ENCODE measurements around the gene AGL.
"Not testable (repeated sequence)": the region's sequence is repeated elsewhere in the genome, so short reads cannot be mapped to it uniquely, and the experiment has no call there.

The AGL gene

GRCh38 chr1:99887890-99888289 is 37.7 kb downstream of the AGL start:
- no peak overlapping the region for H3K4me3 ChIP-seq (ENCODE audit: low read depth, low read length)
- TF ChIP-seq CTCF (conservative IDR thresholded peaks at IDR 0.05; ENCODE audit: low read depth, low read length) = no peak
- DNase-seq (ENCODE audit: low read depth) = no peak

- DNase-seq (ENCODE audit: low read depth) = no peak
- H3K4me3 ChIP-seq (ENCODE audit: low read depth, low read length) = no peak overlapping the region
- no peak for TF ChIP-seq CTCF (conservative IDR thresholded peaks at IDR 0.05; ENCODE audit: low read depth, low read length)
These were observed 41.8 kb downstream of the AGL start for GRCh38 chr1:99891997-99892396.

GRCh38 chr1:99903278-99903677 is 53.1 kb downstream of the AGL start:
- H3K4me3 ChIP-seq (ENCODE audit: low read depth, low read length); DNase-seq (ENCODE audit: low read depth): not testable (repeated sequence)

- no peak for DNase-seq (ENCODE audit: low read depth)
- no peak for TF ChIP-seq CTCF (conservative IDR thresholded peaks at IDR 0.05; ENCODE audit: low read depth, low read length)
- H3K4me3 ChIP-seq (ENCODE audit: low read depth, low read length) = no peak overlapping the region
These were observed 56.4 kb downstream of the AGL start for GRCh38 chr1:99906535-99906934.

- no peak for TF ChIP-seq CTCF (conservative IDR thresholded peaks at IDR 0.05; ENCODE audit: low read depth, low read length)
- H3K4me3 ChIP-seq (ENCODE audit: low read depth, low read length) = no peak overlapping the region
- DNase-seq (ENCODE audit: low read depth) = no peak
These were observed 67.1 kb downstream of the AGL start for GRCh38 chr1:99917214-99917613.

GRCh38 chr1:99919220-99919619 is 69.1 kb downstream of the AGL start:
- DNase-seq (ENCODE audit: low read depth) = peak; percentile 23
- no peak overlapping the region for H3K4me3 ChIP-seq (ENCODE audit: low read depth, low read length)
- TF ChIP-seq CTCF (conservative IDR thresholded peaks at IDR 0.05; ENCODE audit: low read depth, low read length) = no peak

GRCh38 chr1:99934801-99935200 is 84.6 kb downstream of the AGL start:
- TF ChIP-seq CTCF (conservative IDR thresholded peaks at IDR 0.05; ENCODE audit: low read depth, low read length) = no peak
- no peak overlapping the region for H3K4me3 ChIP-seq (ENCODE audit: low read depth, low read length)
- no peak for DNase-seq (ENCODE audit: low read depth)

- DNase-seq (ENCODE audit: low read depth) = no peak
- TF ChIP-seq CTCF (conservative IDR thresholded peaks at IDR 0.05; ENCODE audit: low read depth, low read length) = no peak
- no peak overlapping the region for H3K4me3 ChIP-seq (ENCODE audit: low read depth, low read length)
These were observed 85.4 kb downstream of the AGL start for GRCh38 chr1:99935534-99935933.

Measured in choroid plexus epithelial cell (primary cell).